ENCODE results near the gene CUX1.
"Not testable (repeated sequence)": the region's sequence is repeated elsewhere in the genome, so short reads cannot be mapped to it uniquely, and the experiment has no call there.

The CUX1 gene

DNA sequence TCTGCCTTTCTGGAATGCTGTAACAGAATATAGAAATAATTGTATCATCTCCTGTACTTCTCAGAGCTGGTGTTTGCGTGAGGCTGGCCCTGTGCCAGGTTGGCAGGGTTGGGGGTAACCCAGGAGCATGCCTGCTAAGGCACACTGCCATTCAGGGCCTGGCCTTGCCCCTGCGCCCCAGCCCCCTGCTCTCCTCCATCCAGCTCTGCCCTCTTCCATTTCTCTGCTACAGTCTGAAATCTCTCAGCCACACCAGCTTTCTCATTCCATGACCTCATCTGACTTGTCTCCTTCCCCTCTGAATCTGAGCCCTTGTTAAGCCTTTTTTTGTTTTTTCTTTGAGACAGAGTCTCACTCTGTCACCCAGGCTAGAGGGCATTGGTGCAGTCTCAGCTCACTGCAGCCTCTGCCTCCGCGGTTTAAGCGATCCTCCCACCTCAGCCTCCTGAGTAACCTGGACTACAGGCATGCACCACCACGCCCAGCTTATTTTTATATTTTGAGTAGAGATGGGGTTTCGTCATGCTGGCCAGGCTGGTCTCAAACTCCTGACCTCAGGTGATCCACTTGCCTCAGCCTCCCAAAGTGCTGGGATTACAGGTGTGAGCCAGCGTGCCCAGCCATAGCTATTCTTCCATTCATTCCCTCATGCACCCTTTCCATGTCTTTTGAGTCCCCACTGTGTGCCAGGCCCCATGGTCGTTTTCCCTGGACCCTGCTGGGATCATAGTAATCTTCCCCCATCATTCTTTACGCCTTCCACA lies 206.8 kb downstream of the CUX1 start:
- no peak for DNase-seq

DNA sequence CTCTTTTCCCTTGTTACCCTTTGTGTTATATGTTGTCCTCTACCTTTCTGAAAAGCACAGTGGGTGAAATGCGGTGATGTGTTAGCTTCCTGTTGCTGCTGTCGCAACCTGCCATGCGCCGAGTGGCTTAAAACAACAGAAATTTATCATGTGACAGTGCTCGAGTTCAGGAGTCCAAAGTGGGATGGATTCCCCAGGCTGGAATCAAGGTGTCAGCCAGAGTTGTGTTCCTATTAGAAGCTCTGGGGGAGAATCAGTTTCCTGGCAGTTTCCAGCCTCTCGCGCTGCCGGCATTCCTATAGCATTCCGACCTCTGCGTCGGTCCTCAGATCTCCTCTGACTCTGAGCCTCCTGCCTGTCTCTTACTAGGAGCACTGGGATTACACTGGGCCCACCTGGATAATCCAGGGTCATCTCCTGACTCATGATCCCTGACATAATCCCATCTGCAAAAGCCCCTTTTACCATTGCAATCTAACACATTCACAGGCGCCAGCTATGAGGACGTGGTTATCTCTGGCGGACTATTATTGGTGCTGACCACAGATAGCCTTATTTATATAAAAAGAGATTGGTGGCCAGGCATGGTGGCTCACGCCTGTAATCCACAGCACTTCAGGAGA lies 207.5 kb downstream of the CUX1 start:
- DNase-seq = no peak

DNA sequence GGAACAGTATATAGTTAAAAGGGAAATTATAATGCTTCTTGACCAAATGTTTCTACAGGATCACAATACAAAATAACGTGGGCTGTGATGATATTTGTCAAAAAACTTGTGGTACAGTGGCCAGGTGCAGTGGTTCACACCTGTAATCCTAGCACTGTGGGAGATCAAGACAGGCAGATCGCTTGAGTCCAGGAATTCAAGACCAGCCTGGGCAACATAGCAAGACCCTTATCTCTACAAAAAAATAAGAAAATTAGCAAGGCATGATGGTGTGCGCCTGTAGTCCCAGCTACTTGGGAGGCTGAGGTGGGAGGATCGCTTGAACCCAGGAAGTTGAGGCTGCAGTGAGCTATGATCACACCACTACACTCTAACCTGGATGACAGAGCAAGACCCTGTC lies 208.4 kb downstream of the CUX1 start:
- DNase-seq = not testable (repeated sequence)

DNA sequence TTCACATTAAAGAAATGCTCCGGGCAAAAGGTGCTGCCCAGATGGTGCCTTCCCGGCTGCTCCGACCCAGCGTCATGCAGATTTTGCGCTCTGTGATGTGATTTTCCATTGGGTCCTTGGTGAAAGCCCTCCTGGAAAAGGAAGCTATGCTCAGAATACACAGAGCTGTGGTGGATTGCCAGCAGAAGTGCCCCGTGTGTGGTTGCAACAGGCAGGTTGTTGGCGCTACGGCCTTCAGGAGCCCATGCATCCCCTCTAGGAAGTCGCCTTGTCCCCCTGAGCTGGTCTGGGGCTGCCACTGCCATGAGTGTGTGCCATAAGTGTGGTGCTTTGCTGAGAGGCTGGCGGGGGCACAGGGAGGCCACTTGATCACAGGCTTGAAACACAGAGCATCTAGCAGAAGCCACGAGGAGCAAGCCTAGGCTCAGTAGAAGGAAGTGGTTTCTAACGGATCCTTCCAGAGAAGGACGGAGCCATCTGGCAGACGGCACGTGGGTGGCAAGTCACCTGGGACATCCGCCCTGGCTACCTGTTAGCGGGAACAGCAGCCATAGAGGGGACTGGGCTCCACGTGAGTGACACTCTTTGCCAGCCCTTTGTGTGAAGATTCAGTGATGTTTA lies 210.9 kb downstream of the CUX1 start:
- no peak for DNase-seq

DNA sequence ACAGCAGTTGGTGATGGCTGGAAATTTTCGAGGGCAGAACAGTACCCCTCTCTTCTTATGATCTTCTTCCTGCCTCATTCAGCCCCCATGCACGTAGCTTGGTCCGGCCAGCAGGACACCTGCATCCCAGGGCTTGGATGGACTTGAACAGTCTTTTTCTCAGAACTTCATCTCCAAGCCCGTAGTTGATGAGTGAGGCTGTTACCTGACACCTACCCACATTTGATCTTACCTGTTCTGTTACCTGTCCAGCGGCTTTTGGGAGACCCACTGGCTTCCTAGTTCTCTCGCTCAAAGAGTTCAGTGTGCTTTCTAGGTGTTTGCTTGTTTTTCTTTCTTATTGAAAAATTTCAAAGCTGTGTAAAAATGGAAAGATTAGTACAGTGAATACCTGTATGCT lies 212.2 kb downstream of the CUX1 start:
- no peak for DNase-seq

DNA sequence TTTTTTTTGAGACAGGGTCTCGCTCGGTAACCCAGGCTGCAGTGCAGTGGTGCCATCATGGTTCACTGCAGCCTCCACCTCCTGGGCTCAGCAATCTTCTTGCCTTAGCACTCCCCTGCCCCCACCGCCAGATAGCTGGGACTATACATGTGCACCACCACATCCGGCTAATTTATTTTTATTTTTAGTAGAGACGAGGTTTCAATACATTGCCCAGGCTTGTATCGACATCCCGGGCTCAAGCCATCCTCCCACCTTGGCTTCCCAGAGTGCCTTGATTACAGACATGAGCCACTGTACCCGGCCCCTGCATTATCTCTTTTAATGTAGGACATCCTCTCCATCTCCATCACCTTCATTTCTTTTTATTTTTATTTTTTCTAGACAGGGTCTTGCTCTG lies 213.3 kb downstream of the CUX1 start:
- no peak for DNase-seq

DNA sequence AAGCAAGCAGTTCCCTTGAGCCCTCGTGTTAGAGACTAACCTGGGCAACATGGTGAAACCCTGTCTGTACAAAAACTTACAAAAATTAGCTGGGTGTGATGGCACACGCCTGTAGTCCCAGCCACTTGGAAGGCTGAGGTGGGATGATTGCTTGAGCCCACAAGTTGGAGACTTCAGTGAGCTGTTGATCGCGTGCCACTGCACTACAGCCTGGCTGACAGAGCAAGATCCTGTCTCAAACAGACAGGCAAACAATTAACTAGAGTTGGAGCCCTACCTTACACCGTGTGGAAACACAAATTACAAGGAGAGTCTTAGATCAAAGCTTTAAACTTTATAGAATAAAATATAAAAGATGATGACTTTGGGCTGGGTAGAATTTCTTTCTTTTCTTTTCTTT lies 219.5 kb downstream of the CUX1 start:
- no peak for DNase-seq

DNA sequence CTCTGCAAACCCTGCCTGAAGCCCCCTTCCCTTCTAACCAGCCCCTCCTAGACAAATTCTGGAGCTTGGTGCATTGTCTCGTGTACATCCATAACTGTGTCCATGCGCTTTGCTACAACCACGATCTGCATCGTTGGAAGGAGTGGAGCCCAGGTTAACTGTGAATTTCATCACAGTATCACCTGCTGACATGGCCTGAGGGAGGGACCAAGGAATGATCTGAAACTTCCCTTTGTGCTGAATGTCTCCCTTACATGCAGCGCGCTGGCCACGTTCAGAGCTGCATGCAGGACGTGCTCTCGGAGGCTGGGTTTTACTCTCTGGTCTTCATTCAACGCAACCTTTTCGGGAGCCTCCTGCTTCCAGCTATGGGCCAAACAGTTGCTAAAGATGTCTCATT lies 222.3 kb downstream of the CUX1 start:
- no peak for DNase-seq

DNA sequence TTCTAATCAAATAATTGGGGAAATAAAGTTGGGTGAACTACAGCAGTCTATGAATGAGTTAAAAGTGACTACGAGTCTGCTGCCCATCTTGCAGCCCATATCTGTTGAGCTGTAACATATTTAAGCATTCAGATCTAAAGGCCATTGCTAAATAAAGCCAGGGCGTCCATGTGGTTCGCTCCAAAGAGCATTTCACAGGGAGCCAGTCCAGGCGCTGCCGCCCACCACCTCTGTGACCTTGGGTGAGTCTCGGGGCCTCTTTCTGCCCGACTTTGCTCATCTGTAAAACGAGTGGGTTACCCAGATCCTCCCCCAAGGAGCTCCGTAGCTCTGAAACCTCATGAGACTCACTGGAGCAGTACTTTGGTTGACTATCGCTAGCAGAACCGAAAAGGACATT lies 223.1 kb downstream of the CUX1 start:
- no peak for DNase-seq

DNA sequence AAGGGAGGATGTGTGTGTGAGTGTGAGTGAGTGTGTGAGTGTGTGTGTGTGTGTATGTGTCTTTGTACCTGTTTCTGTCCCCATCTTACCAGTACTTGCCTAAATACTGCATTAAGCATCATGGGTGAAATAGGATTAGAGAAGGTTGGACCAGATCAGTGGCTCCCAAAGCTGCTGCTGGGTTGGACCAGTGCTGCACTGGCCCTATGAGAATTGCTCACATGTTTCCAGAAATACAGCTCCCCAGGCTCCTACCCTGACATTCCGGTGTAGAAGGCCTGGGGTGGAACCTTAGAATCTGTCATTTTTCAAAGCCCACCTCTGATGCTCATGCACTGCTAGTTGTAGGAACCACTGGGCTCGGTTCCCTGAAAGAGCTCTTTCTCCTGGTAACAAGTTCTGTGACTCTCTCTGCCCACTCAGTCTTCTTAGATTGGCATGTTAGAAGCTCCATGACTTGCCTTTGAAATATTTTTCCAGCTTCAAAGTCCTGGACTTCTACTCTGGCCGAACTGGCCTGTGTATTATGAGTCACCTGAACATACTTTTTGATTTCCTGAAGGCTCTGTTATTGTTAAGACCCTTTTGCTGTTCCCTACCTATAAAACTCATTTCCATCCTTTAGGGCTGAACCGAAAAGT lies 224.7 kb downstream of the CUX1 start:
- DNase-seq = no peak

DNA sequence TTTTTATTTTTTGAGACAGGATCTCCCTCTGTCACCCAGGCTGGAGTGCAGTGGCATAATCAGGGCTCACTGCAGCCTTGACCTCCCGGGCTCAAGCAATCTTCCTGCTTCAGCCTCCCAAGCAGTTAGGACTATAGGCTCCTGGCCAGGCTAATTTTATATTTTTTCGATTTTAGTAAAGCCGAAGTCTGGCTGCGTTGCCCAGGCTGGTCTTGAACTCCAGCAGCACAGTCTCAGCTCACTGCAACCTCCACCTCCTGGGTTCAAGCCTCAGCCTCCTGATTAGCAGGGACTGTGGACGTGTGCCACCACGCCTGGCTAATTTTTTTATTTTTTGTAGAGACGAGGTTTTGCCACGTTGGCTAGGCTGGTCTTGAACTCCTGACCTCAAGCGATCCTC lies 225.4 kb downstream of the CUX1 start:
- not testable (repeated sequence) for DNase-seq

DNA sequence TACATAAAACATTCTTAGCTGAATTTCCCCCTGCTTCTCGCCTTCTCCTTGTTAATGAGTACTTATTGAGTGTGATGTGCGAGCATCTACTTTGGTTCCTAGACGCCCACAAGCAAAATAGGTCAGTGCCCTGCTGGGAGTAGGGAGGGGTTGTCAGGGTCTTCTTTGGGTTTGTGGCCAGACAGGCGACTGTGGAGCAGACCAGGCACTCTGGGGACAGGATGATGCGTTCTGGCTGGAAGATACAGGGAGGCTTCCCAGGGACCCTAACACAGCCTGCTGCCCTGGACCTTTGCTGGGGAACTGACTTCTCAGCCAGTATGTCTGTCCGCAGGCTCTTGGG lies 227.2 kb downstream of the CUX1 start:
- DNase-seq = no peak

DNA sequence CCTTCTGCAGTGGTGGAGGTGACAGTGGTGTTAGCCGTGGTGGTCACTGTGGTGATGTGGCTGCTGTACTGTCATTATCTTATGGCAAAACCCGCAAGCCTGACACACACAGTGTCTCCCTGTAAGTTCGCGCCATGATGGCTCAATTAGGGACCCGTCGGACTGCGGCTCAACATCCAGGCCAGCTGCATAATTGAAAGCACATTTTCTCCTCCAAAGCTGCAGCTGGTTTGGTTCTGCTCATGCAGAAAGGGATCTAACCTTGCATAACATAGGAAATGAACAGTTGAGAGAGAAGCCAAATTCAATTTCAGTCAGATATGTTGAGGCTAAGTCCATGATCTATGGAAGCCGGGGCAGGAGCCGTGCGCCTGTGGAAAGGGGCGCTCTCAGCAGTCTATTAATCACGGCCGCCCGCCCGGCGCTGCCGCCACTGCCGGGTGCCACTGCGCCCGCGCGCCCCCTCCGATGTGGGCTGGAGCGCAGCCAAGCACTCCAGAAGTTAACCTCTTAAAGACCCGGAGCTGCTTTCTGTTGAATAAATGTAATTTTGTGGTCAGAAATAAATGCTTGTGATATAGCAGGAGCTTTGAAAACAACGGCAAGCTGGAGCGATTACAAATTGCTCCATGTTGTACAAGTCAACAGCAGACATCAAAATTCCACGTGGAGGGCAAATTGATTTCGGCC lies 227.7 kb downstream of the CUX1 start:
- DNase-seq = no peak

DNA sequence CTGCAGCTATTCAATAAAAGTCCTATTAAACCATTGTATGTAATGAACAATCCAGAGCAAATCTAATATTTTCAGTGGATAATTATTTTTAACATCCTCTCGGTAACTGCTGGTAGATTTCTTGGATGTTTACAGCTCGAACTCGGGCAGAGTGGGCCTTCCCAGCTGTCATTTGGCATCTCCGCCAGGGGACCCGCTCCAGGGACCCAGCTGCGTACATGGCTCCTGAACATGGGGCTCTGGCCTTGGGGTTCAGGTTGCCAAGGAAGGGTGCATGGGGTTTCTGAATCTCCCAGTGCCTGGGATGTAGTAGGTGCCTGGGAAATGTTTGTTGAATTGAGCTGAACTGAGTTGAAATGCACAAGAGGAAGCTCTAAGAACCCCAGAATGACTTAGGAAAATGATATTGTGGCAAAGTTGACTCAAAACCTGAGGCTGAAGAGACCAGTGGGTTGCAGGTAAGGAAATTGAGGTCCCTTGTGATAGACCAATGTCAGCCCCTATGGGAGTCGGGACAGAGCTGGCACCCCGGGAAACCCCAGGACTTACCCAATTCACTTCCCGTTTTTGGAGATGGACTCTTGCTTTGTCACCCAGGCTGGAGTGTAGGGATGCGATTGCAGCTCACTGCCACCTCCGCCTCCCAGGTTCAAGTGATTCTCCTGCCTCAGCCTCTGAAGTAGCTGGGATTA lies 228.4 kb downstream of the CUX1 start:
- no peak for DNase-seq

DNA sequence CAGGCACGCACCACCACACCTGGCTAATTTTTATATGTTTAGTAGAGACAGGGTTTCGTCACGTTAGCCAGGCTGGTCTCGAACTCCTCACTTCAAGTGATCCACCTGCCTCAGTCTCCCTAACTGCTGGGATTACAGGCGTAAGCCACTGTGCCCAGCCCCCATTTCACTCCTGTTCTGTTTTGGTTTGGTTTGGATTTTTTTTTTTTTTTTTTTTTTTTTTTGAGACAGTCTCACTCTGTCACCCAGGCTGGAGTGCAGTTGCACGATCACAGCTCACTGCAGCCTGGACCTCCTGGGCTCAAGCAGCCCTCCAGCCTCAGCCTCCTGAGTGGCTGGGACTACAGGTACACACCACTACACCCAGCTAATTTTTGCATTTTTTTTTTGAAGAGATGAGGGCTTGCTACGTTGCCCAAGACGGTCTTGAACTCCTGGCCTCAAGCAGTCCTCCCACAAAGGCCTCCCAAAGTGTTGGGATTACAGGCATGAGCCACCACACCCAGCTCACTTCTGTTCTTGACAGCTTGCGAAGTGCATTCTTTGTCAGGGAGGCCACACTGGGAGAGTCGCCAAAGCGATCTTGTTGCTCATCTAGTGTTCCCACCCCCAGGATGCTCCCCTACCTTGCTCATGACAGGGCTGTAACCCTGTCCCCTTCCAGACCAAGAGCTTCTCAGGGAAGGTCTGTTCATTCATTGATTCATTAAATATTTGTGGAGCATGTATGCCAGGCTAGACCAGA lies 229.1 kb downstream of the CUX1 start:
- DNase-seq = no peak

DNA sequence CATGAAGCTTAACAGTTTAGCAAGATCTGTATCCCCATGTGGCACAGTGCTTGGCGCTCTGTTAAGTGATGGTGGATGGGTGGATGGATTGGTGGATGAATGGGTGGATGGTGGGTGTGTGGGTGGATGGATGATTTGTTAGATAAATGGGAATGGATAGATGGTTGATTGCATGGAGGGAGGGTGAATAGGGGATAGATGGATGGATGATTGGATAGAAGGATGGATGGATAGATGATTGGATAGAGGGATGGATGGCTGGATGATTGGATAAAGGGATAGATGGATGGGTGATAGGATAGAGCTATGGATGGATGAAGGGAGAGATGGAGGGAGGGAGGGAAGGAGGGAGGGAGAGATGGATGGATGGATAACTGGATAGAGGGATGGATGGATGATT lies 229.7 kb downstream of the CUX1 start:
- no peak for DNase-seq

DNA sequence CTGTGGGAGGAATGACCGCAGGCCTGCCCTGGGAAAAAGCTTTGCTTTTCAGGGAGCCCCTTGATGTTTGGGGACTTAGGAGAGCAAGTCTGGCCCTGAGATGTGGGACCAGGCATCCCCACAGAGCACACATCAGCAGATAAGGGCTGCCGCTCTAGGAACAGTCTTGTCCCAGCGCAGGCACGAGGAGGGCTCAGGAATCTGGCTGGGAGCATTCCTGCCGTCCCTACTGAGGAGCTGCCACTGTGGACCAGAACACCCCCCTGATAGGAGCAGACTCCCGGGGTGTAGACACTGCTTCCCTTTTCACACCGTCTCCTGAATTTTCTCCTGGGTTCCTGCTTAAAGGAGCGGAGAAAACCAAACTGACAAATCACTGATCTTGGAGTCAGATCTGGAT lies 232.3 kb downstream of the CUX1 start:
- no peak for DNase-seq

DNA sequence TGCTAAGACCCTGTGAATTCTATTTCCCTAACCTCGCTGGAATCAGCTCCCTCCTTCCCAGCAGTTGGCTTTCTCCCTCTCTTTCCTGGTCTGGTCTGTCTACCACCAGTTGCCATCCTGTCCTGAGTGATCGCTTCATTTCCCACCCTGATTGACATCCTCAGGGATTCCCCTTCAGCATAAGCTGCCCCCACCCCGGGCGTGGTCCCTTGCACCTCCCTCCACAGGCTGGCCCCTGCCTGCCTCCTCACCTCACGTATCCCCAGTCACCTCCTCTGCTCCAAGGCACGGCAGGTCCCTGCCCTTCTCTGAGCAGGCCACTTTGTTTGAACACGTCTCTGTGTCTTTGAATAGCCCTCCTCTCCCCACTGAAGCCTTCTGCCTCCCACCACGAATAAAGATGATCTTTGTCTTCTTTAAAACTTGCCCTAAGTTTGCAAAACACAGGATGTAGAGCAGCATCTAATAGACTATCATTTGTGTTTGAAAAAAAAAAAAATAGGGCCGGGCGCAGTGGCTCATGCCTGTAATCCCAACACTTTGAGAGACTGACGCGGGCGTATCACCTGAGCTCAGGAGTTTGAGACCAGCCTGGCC lies 233.5 kb downstream of the CUX1 start:
- no peak for DNase-seq

DNA sequence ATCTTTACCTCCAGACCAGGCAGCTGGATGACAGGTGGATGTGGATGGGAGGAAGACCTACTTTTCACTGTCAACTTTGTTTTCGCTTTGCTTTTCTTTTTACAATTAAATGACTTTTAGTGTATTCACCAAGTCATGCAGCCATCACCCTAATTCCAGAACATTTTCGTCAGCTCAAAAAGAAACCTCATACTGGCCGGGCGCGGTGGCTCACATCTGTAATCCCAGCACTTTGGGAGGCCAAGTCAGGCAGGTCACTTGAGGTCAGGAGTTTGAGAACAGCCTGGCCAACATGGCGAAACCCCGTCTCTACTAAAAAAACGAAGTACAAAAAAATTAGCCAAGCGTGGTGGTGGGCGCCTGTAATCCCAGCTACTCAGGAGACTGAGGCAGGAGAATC lies 234.3 kb downstream of the CUX1 start:
- not testable (repeated sequence) for DNase-seq

DNA sequence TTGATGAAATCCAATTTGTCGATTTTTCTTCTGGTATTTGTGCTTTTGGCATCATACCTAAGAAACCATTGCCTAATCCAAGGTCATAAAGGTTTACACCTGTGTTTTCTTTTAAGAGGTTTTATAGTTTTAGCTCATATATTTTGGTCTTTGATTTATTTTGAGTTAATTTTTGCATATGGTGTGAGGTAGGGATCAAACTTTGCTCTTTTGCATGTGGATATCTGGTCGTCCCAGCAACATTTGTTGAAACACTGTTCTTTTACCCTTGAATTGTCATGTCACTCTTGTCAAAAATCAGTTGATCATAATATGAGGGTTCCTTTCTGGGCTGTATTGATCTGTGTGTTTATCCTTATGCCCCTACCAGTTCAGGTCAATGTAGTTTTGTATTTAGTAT lies 236.7 kb downstream of the CUX1 start:
- DNase-seq = peak; percentile 18

DNA sequence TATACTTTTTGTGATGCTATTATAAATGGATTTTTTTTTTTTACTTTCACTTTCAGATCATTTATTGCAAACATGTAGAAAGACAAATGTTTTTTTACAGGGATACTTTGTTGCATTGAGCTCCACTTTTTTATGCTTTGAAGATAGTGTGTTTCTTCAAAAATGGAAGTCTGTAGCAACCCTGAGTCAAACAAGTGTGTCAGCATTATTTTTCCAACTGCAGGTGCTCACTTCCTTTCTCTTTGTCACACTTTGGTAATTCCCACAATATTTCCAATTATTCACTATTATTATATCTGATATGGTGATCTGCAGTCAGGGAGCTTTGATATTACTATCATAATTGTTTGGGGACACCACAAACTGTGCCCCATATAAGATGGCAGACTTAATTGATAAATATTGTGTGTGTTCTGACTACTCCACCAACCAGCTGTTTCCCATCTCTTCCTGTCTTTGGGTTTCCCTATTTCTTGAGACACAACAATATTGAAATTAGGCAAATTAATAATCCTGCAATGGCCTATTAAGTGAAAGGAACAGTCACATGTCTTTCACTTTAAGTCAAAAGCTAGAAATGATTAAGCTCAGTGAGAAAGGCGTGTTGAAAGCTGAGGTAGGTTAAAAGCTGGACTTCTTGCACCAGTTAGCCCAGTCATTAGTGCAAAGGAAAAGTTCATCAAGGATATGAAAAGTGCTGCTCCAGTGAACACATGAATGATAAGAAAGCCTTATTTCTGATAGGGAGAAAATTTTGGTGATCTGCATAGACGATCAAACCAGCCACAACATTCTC lies 238.0 kb downstream of the CUX1 start:
- DNase-seq = no peak

Data from DMS53 (cell line).